Measurements from ENCODE around the gene TMEM39B.
"Not testable (repeated sequence)": the region's sequence is repeated elsewhere in the genome, so short reads cannot be mapped to it uniquely, and the experiment has no call there.

Gene TMEM39B

GRCh38 chr1:32071758-32072621 lies 749 bp upstream of the TMEM39B start:
- no peak for DNase-seq

DNA sequence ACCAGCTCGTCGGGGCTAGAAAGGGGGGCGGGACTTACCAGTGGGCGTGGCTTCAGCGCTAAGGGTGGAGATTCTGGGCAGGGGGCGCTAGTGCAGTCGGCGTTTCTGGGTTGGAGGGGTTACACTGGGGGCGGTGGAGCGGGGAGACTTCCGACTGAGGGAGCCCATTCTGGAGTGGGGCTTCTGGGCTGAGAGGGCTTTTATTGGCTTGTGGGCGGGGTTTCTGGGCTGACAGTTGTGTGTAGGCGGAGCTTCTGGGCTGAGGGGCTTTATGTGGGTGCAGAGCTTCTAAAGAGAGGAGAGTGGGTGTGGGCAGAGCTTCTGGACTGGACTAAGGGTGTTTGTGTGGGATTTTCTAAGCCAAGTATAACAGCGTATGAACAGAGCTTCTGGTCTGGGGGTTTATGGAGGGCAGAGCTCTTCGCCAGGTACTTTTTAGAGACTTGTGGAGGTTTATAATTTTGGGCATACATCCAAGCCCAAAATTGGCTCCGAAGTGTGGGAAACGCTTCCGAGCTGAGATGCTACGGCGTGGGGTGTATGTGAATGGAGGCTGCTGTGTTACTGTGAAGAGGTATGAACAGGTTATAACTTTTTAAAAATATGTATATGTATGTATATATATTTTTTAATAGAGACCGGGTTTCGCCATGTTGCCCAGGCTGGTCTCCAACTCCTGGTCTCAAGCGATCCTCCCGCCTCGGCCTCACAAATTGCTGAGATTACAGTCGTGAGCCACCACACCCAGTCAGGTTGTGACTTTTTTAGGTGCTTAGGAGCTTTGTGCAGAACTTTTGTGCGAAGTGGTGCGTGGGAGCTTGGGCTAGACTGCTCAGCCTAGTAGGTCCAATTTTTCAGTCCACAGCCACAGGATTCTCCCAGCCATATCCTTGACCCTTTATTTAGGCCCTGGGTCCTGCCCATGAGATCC lies 825 bp downstream of the TMEM39B start:
- peak in 1 of 2 experiments; percentile 77 for DNase-seq

GRCh38 chr1:32074841-32075240 lies 2.1 kb downstream of the TMEM39B start:
- no peak for DNase-seq

- no peak for DNase-seq
Measured at GRCh38 chr1:32077451-32077850, 4.7 kb downstream of the TMEM39B start.

DNA sequence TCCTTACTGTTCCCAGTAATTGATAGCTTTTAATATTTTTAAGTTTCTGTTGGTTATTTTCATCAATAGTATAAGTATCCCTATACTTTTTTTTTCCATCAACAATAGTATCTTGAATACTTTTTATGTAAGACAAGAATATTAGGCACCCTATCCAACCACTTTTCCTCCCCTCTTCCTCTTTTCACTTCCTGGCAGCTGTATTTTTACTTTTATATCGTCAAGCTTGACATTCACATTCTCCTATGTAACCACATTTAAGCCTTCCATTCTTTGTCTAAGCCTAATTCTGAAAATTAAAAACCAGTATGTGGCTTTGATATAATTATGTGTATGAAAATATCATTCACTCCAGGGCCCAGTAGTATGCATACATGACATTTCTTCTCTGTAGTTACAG lies 9.3 kb downstream of the TMEM39B start:
- DNase-seq, result no peak

DNA sequence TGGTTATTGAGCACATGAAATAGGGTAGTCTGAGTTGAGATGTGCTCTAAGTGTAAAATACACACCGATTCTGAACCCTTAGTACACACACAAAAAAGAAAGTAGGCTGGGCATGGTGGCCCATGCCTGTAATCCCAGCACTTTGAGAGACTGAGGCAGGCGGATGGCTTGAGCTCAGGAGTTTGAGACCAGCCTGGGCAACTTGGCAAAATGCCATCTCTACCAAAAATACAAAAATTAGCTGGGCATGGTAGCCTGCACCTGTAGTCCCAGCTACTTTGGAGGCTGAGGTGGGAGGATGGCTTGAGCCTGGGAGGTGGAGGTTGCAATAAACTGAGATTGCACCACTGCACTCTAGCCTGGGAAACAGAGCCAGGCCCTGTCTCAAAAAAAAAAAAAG lies 13.6 kb downstream of the TMEM39B start:
- not testable (repeated sequence) for DNase-seq

DNA sequence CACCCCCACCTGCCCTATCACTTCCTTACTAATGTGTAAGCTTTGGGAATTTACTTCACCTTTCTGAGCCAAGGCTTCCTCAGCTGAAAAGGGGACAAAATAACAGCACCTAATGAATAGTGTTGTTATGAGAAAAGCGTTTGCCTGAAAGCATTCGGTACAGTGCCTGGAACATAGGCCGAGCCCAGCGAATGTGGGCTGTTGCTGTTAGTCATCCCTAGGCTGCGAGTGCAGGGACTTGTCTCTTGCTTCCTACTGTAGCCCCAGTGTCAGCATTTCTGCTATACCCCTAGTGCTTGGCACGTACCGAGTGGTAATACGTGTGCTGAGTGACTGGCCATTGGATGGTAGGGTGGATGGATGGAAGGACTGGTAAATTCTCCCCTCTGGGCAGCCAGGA lies 18.4 kb downstream of the TMEM39B start:
- no peak for DNase-seq

- no peak for DNase-seq
Measured at GRCh38 chr1:32091591-32091990, 18.9 kb downstream of the TMEM39B start.

DNA sequence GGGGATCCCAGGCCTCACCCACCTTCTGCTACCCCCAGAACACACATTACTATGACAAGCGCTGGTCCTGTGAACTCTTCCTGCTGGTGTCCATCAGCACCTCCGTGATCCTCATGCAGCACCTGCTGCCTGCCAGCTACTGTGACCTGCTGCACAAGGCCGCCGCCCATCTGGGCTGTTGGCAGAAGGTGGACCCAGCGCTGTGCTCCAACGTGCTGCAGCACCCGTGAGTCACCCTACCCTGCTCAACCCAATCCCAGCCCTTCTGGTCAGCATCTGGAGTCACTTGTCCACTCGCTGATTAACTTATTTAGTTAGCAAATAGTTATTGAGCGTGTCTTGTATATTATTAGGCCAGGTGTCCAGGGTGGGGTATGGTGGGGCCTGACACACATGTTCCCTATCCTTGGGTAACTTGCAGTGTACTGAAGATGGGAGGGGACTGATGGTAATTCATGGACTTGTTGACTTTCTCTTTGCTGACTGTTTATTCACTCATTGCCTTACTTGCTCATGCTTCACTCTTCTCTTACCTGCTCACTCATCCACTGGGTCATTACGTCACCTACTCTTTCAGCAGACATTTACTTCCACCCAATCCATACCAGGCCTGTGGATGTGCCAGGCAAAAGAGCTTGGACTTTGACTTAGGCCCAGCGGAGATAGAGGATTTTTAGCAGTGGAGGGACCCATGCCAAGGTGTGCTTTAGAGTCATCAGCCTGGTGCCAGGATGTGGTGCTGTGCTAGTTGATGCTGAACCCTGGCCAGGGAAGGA lies 22.2 kb downstream of the TMEM39B start:
- no peak for DNase-seq

DNA sequence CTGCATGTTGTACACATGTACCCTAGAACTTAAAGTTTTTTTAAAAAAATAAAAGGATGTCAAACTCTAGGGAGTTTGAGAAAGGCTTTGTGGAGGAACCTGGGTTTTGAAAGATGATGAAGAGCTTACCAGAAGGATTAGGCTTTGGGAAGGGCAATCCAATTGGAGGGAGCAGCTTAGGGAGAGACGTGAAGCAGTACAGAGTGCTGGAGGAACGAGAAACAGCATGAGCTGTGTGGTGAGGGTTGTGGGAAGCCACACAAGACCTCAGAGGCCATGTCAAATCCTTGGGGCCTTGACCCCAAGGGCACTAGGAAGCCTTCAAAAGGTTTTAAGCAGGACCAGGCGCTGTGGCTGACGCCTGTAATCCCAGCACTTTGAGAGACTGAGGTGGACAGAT lies 26.7 kb downstream of the TMEM39B start:
- no peak for DNase-seq

DNA sequence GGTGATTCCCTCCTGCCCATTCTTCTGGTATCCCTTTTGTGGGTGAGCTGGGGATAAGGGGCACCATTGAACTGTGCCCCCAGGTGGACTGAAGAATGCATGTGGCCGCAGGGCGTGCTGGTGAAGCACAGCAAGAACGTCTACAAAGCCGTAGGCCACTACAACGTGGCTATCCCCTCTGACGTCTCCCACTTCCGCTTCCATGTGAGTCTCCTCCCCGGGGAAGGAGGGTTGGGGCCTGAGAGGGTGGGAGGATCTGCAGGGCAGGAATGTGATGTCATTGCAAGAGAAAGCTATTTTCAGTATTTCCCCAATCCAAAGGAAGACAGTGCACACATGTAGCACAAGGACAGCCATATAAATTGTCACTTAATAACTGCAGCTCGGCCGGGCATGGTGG lies 27.6 kb downstream of the TMEM39B start:
- no peak for DNase-seq

- DNase-seq, result no peak
Measured at GRCh38 chr1:32100807-32101708, 28.3 kb downstream of the TMEM39B start.

DNA sequence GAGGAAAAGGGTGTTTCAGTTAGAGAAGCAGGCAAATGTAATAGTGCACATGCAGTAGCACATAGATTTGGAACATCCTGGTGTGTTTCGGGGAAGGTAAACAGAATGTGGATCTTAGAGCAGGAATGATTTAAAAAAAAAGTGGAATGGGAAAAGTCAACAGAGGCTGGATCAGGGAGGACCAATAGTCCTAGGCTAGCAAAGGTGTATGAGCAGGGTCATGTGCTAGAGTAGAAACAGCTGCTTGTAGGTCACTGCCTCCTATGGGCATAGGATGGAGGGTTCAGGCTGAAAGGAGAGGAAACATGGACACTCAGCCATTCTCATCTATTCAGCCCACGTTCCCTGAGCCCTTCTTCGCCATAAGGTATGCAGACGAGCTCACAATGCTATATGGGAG lies 31.4 kb downstream of the TMEM39B start:
- no peak for DNase-seq

DNA sequence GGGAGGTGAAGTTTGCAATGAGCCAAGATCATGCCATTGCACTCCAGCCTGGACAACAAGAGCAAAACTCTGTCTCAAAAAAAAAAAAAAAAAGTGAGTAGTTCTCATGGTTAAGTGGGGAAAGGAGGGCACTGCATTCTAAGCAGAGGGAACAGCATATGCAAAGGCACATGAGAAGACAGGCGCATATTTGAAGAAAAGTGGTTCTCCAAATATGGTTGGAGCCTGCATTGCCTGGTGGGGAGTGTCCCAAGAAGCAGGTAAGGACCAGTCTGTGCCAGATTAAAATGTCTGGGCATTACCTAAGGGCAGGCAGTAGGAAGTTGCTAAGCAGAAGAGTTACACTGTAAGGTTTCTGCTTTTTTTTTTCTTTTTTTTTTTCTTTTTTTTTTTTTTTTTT lies 32.6 kb downstream of the TMEM39B start:
- DNase-seq, result no peak

DNA sequence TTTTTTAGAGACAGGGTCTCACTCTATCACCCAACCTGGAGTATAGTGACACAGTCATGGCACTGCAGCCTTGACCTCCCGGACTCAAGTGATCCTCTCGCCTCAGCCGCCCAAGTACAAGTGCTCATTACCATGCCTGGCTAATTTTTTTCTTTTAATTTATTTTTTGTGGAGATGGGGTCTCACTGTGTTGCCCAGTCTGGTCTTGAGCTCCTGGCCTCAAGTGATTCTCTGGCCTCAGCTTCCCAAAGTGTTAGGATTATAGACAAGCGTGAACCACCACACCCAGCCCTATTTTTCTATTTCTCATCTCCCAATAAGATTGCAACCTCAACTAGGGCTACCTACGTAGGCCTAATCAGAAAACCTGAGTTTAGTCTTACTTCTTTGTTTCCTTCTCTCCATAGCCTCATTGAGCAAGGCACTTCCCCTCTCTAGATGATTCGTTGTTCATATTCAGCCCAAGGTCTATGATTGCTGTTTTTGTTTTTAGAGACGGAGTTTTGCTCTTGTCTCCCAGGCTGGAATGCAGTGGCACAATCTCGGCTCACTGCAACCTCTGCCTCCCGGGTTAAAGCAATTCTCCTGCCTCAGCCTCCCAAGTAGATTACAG lies 34.0 kb downstream of the TMEM39B start:
- DNase-seq, result no peak

DNA sequence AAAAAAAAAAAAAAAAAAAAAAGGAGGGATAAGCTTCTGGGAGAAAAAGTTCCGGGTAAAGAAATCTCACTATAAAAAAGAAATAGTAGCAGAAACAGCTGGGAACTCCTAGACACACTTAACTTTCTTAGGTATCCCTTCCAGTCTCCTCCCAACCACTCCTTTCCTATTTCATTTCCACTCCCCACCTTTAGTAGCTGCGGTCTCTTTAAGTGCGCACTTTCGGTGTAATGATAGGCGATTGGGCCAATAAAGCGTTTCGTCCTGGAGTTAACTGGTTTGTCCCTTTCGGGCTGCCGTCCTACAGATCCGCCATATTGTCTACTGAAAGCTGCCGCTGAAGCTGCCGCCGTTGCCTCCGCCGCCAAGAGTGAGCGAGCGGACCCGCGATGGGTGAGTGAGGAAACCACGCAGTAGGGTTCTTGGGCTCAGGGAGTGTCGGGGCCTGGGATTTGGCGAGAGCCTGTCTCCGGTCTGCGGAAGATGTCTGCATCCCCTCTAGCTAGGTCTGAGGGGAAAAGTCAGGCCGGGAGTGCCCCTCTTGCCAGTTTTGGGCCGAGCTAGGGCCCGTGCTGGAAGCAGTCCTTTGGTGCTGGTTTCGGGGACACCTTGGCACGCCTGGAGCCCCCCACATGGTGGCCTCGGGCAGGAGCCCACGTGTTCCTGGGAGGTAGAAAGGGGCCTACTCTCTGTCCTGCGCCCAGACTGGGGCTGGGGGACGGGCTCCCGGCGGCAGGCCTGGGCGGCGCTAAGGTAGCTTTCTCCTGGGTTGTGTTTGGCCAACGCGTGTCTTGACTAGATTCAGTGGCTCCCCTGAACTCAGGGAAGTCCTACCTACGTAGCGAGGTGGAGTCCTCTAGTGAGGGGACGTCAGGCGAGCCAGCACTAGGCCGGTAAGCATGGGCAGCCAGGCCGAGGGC lies 35.3 kb downstream of the TMEM39B start, which contains the start of gene KPNA6:
KPNA6 (plus strand) TSS at position 315 of the 920 bp plus-strand sequence; CDS start at position 390, 75 bp downstream.
- DNase-seq, result peak; percentile 35 to 72

- DNase-seq, result no peak
Measured at GRCh38 chr1:32111040-32111623, 38.4 kb downstream of the TMEM39B start.

GRCh38 chr1:32111789-32112188 lies 39.0 kb downstream of the TMEM39B start:
- DNase-seq, result no peak

- DNase-seq, result no peak
Measured at GRCh38 chr1:32112806-32113375, 40.2 kb downstream of the TMEM39B start.

All from cerebellar nuclear complex (tissue), 1 donor.